Mucosa of stomach (tissue), 1 donor: ENCODE results near the gene TLR5.
"Not testable (repeated sequence)": the region's sequence is repeated elsewhere in the genome, so short reads cannot be mapped to it uniquely, and the experiment has no call there.

Experiments used
- H3K27me3 ChIP-seq: one replicate; pipeline ENCODE4 v1.7.0; 2013; ENCODE audit warnings: mild to moderate bottlenecking, low read length; ENCODE audit not compliant: control insufficient read depth, insufficient read depth
- H3K36me3 ChIP-seq: one replicate; pipeline ENCODE4 v1.7.0; 2013; ENCODE audit warnings: low read length; ENCODE audit not compliant: control insufficient read depth, insufficient read depth
- H3K4me1 ChIP-seq: one replicate; pipeline ENCODE4 v1.7.0; 2013; ENCODE audit warnings: mild to moderate bottlenecking, low read length; ENCODE audit not compliant: control insufficient read depth, insufficient read depth
- H3K4me3 ChIP-seq: one replicate; pipeline ENCODE4 v1.7.0; 2013; ENCODE audit warnings: low read length
- H3K9ac ChIP-seq: one replicate; pipeline ENCODE4 v1.7.0; 2013; ENCODE audit warnings: mild to moderate bottlenecking, low read length, moderate library complexity
- H3K9me3 ChIP-seq: one replicate; pipeline ENCODE4 v1.7.0; 2013; ENCODE audit warnings: mild to moderate bottlenecking, low read length, moderate library complexity; ENCODE audit not compliant: control insufficient read depth
- donor health status: Pancreatic carcinoma.

The TLR5 gene

DNA sequence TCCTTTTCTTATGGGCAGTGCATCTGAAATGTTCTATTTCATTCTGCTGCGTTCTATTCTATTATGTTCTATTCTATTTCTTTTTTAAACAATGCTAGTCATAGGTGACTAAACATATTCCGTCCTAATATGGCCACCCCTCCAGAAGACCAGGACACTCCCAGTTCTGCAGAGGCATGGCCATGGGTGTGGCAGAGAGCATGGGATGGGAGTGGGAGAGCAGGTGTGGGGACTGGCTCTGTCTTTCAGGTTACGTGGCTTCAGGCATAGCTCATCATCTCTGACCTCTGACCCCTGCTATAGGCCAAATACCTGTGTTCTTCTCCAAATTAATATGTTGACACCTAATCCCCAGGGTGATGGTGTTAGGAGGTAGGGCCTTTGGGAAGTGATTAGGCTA is 33.4 kb upstream of the TLR5 start:
- Histone ChIP-seq H3K4me3 (no peak overlapping the region), H3K4me1 (peaks cover 17% of the 10 kb centered on the region), H3K9ac (no peak overlapping the region), H3K9me3 (no peaks in the 10 kb centered on the region), H3K27me3 (no peaks in the 10 kb centered on the region), H3K36me3 (no peaks in the 10 kb centered on the region)

- no peaks in the 10 kb centered on the region for H3K27me3 ChIP-seq
- H3K36me3 ChIP-seq = no peaks in the 10 kb centered on the region
- H3K9ac ChIP-seq = no peak overlapping the region
- peaks cover 10% of the 10 kb centered on the region for H3K4me1 ChIP-seq
- H3K4me3 ChIP-seq = no peak overlapping the region
- H3K9me3 ChIP-seq = no peaks in the 10 kb centered on the region
Observed at GRCh38 chr1:223175633-223176032, 32.6 kb upstream of the TLR5 start.

DNA sequence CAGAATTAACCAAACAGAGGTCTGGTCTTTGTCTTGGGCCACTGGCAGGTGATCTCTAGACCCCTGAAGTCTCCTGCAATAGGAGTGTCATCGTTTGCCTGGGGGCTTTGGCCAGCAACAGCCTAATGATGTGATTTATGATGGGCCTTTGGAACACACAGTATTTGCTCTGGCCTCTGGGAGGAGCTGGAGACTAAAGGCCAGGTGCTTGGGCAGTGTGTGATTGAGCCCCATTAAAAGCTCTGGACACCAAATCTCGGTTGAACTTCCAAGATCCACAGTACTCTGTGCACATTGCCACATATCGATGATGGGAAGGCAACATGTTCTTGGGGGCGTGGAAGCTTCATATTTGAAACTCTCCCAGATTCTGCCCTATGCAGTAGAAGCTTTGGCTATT is 32.0 kb upstream of the TLR5 start:
- no peaks in the 10 kb centered on the region for H3K36me3 ChIP-seq
- H3K9me3 ChIP-seq = no peaks in the 10 kb centered on the region
- no peaks in the 10 kb centered on the region for H3K27me3 ChIP-seq
- H3K4me1 ChIP-seq = peaks cover 10% of the 10 kb centered on the region
- no peak overlapping the region for H3K9ac ChIP-seq
- no peak overlapping the region for H3K4me3 ChIP-seq

DNA sequence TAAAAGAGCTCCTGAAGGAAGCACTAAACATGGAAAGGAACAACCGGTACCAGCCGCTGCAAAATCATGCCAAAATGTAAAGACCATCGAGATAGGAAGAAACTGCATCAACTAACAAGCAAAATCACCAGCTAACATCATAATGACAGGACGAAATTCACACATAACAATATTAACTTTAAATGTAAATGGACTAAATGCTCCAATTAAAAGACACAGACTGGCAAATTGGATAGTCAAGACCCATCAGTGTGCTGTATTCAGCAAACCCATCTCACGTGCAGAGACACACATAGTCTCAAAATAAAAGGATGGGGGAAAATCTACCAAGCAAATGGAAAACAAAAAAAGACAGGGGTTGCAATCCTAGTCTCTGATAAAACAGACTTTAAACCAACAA is 26.4 kb upstream of the TLR5 start:
- not testable (repeated sequence) for H3K9ac ChIP-seq, H3K36me3 ChIP-seq, H3K4me1 ChIP-seq, H3K27me3 ChIP-seq, H3K4me3 ChIP-seq, H3K9me3 ChIP-seq

DNA sequence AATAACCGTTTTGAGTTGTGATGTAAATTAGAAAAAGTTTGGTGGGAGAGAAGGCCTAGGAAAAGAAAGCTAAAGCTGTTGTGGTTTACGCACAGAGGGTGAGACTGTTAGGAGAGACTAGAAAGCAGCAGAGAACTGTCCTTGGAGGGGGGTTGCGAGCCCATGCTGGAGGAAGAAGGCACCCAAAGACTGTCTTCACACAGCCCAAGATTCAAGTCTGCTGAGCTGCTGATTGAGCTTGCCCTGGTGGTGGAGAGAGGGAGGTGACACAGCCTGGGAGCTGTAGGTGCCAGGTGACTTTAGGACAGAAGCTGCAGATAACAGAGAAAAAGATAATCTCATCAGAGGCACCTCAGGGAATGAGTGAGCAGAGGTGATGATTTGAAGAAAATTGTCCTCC is 18.3 kb upstream of the TLR5 start:
- no peaks in the 10 kb centered on the region for H3K27me3 ChIP-seq
- H3K4me1 ChIP-seq = no peaks in the 10 kb centered on the region
- no peak overlapping the region for H3K4me3 ChIP-seq
- H3K36me3 ChIP-seq = no peaks in the 10 kb centered on the region
- H3K9me3 ChIP-seq = no peaks in the 10 kb centered on the region
- no peak overlapping the region for H3K9ac ChIP-seq

- Histone ChIP-seq H3K4me3 (no peak overlapping the region), H3K4me1 (peaks cover 21% of the 10 kb centered on the region), H3K9ac (no peak overlapping the region), H3K9me3 (no peaks in the 10 kb centered on the region), H3K27me3 (no peaks in the 10 kb centered on the region), H3K36me3 (no peaks in the 10 kb centered on the region)
Observed at GRCh38 chr1:223156343-223156742, 13.3 kb upstream of the TLR5 start.

DNA sequence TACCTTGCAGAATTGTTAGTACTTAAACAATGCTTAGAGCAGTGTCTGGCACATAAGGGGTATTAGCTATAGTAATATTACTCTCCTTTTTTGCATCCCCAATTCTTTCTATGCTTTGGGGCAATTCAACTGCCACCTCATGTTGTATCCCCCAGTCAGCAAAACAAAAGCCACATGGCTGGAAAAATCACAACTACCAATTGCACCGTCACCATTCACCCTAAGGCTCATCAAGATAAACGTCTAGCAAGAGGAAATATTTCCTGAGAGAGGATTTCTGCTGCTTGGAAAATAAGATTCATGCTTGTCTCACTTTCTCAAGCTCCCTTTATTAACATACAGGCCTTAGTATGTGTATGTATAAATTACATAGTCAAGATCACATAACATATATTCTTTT is 12.1 kb upstream of the TLR5 start:
- Histone ChIP-seq H3K9ac (no peak overlapping the region), H3K4me1 (peaks cover 21% of the 10 kb centered on the region), H3K27me3 (no peaks in the 10 kb centered on the region), H3K9me3 (no peaks in the 10 kb centered on the region), H3K4me3 (no peak overlapping the region), H3K36me3 (no peaks in the 10 kb centered on the region)

DNA sequence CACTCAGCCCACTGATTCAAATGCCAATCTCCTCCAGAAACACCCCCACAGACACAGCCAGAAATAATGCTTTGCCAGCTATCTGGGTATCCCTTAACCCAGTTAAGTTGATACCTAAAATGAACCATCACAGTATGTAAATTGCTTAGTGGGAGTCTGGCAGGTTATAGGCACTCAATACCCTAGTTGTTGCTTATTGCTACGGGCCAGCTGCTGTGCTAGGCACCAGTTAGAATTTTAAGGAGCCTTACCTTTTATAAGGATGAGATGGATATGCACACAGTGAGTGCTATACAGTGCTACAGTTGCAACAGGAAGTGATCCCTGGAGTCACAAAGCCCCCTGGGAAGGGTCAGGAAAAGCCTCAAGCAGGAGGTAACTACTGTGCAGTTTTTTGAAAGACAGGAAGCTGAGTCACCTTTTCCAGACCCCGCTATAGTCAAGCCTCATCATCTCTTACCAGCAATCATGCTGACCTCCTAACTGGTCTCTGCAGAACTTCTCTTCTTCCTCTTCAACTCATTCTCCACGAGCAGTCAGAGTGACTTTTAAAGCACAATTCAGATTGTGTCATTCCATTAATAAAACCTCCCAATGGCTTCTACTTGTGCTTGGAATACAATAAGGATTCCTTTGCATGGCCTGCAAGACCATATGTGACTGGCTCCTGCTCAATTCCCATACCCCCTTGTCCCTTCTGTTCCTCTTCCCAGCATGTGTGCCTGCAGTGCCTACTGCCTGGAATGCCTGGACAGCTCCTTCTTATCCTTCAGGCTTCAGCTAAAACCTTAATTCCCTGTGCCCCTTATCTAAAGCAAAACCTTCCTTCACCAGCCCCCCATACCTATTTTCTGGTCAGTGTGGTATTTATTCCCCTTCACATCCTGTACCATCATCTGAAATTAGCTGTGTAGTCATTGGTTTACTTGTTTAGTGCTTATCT is 10.4 kb upstream of the TLR5 start:
- H3K4me1 ChIP-seq = peaks cover 21% of the 10 kb centered on the region
- H3K27me3 ChIP-seq = no peaks in the 10 kb centered on the region
- no peak overlapping the region for H3K4me3 ChIP-seq
- no peaks in the 10 kb centered on the region for H3K36me3 ChIP-seq
- no peak overlapping the region for H3K9ac ChIP-seq
- H3K9me3 ChIP-seq = no peaks in the 10 kb centered on the region

DNA sequence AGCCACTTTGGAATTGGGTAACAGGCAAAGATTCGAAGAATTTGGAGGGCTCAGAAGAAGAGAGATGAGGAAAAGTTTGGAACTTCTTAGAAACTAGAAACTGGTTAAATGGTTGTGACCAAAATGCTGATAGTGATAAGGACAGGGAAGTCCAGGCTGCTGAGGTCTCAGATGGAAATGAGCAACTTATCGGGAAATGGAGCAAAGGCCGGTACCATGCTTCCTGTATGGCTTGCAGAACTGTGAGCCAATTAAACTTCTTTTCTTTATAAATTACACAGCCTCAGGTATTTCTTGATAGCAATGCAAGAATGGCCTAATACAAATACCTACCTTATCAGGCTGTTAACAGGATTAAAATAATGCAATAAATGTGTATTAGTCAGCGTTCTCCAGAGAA is 9.4 kb upstream of the TLR5 start:
- Histone ChIP-seq H3K4me3 (no peak overlapping the region), H3K9ac (no peak overlapping the region), H3K27me3 (no peaks in the 10 kb centered on the region), H3K36me3 (no peaks in the 10 kb centered on the region), H3K4me1 (peaks cover 21% of the 10 kb centered on the region), H3K9me3 (no peaks in the 10 kb centered on the region)

DNA sequence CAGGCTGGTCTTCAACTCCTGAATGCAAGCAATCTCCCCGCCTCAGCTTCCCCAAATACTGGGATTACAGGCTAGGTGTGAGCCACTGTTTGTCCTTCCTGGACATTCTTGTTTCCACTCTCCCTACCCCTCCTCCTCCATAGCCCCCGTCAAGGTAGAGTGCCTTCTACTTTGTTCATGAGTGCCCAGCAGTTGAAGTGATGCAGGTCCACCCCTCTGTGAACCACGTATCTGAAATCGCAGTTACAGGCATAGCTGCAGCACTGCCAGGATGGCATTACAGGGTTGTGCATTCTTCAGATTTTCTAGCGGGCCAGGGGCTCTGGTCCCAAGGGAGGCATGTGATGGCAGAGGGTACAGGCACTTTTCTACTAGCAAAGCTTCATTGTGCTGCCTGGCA is 7.4 kb upstream of the TLR5 start:
- H3K9ac ChIP-seq = no peak overlapping the region
- H3K4me3 ChIP-seq = no peak overlapping the region
- no peaks in the 10 kb centered on the region for H3K9me3 ChIP-seq
- no peaks in the 10 kb centered on the region for H3K27me3 ChIP-seq
- no peaks in the 10 kb centered on the region for H3K36me3 ChIP-seq
- peaks cover 21% of the 10 kb centered on the region for H3K4me1 ChIP-seq

DNA sequence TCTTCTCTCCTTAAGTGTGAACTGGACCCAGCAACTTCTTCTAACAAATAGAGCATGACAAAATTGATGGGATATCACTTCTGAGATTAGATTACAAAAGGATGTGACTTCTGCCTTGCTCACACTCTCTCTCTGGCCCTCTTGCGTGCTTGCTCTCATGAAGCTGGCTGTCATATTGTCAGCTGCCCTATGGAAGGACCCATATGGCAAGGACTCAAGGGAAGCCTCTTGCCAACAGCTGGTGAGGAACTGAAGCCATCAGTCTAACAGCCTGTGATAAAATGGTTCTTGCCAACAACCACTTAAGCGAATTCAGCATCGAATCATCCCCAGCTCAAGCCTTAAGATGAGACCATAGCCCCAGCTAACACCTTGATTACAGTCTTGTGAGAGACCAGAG is 4.8 kb upstream of the TLR5 start:
- Histone ChIP-seq H3K9me3 (no peaks in the 10 kb centered on the region), H3K4me1 (peaks cover 29% of the 10 kb centered on the region), H3K27me3 (no peaks in the 10 kb centered on the region), H3K36me3 (no peaks in the 10 kb centered on the region), H3K4me3 (no peak overlapping the region), H3K9ac (no peak overlapping the region)

DNA sequence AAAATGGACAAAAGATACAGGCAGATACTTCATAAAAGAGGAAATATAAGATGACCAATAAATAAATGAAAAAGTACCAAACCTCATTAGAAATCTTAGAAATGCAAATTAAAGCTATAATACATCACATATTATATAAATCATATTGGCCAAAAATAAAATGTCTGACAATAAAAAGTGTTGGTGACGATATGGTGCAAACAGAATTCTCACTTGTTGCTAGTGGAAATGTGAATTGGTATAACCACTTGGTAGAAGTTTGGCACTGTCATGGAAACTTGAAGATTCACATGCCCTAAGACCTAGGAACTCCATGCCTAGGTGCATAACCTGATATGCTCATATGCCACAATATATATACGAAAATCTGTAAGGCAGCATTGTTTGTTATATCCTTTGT is 4.4 kb upstream of the TLR5 start:
- no peak overlapping the region for H3K4me3 ChIP-seq
- no peaks in the 10 kb centered on the region for H3K27me3 ChIP-seq
- peaks cover 31% of the 10 kb centered on the region for H3K4me1 ChIP-seq
- no peak overlapping the region for H3K9ac ChIP-seq
- no peaks in the 10 kb centered on the region for H3K9me3 ChIP-seq
- no peaks in the 10 kb centered on the region for H3K36me3 ChIP-seq

GRCh38 chr1:223146745-223147144 is 3.7 kb upstream of the TLR5 start:
- Histone ChIP-seq H3K4me1 (peaks cover 31% of the 10 kb centered on the region), H3K9ac (no peak overlapping the region), H3K4me3 (no peak overlapping the region), H3K9me3 (no peaks in the 10 kb centered on the region), H3K27me3 (no peaks in the 10 kb centered on the region), H3K36me3 (no peaks in the 10 kb centered on the region)
